GM21529 (cell line): Measurements from ENCODE around the gene EIF4E2.

Experiments used
- ATAC-seq: cut with Tn5 transposase; IDR thresholded peaks from one replicate; pipeline ENCODE4 v1.9.1; 2021; ENCODE audit not compliant: unreplicated experiment

The EIF4E2 gene, protein sequence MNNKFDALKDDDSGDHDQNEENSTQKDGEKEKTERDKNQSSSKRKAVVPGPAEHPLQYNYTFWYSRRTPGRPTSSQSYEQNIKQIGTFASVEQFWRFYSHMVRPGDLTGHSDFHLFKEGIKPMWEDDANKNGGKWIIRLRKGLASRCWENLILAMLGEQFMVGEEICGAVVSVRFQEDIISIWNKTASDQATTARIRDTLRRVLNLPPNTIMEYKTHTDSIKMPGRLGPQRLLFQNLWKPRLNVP

DNA sequence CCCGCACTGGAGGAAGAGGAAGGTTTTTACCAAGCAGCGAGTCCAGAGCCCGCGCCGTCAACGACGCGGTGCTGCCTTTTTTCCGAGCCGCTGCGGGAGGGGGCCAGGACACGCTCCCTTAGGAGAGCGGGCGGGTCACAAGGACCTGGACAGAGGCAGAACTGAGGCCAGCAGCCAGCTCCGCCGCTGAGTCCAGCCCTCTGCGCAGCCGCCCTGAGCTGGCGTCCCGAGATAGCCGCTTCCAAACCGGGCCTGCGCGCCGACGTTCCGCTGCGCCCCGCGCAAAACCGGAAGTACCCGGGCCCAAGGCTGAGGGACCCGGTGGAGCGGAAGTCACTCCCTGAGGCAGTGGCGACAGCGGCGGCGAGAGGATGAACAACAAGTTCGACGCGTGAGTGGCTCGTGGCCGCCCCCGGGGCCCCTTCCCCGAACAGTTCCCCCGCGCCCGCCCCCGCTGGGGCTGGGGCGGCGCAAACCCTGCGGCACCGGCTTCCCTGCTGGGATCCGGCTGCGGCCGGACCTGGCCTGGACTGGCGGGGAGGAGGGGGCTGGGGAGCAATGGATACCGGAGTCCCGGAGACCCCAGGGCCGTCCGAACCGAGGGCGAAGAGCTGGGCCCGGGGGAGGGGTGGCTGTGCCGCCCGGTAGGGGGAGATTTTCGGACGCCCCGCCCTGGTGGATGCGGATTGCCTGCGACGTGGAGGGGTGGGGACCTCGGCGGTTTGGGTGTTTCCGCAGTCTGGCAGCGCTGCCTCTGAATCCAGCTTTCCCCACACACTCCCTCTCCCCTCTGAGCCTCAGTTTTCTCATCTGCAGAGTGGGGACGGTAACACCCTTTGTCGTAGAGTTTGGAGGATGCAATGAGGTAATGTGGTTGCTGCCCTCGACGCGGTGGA, at the start of gene EIF4E2, which contains the start of gene TIGD1:
EIF4E2 (plus strand) TSS at position 336 of the 896 bp plus-strand sequence; CDS start at position 372, 36 bp downstream.
TIGD1 (minus strand) TSS at position 204 of the 896 bp plus-strand sequence. CDS start 675 bp downstream, outside the sequence.
- peak; percentile 95 for ATAC-seq

DNA sequence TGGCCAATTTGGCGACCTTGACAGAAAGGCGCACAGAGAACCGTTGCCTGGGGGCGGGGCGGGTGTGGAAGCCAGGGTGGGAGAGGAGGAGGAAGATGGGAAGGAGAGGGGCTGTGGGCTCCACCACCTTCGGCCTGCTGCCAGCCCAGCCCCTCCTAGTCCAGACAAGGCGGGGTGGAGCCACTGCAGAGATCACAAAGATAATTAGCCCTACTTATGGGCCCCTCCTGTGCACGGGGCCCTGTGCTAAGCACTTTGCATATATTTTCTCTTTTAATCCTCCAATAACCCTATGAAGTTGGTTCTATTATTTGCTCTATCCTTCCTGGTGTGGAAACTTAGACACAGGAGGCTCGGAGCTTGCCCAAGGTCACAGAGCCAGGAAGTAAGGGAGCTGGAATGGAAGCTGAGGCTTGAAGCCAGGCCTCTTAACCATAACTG, 49.1 kb upstream of the EIF4E2 start:
- no peak for ATAC-seq

- ATAC-seq: no peak
Measured at GRCh38 chr2:232501794-232502390, 48.6 kb upstream of the EIF4E2 start.

DNA sequence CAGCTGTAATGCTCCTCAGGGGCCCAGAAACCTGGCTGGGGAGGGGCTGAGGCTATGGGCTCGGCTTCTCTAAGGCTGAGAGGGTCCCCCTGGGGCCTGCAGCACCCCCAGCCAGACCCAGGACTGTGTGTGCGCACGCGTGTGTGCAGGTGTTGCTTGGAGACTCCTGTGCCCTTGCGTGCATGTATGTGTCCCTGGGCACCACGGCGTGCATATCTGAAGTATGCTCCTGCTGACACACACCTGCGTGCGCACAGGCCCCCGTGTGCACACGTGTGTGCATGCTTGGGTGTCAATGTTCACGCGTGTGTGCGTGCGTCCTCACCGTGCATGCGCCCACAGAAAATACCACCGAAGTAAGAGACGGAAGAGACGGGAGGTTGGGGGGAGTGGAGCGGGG, 48.0 kb upstream of the EIF4E2 start:
- no peak for ATAC-seq

- ATAC-seq: no peak
Measured at GRCh38 chr2:232502911-232503808, 47.3 kb upstream of the EIF4E2 start.

GRCh38 chr2:232503809-232504323, 46.6 kb upstream of the EIF4E2 start:
- no peak for ATAC-seq

DNA sequence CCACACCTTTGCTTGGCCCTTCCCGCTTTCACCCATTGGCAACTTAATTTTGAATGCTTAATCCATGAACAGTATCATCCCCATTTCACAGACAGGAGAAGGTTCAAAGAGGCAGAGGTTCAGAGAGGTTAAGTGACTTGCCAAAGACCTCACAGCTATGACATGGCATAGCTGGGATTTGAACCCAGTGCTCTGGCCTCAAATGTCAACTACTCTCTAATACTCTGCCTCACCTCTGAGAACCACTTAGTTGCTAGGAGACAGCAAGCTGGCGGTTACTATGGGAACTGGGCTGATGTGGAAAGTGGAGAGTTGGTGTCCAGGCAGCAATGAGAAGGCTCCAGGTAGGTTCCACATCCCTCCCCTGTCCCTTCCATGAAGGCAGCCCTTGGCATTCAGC, 46.1 kb upstream of the EIF4E2 start:
- ATAC-seq: no peak

DNA sequence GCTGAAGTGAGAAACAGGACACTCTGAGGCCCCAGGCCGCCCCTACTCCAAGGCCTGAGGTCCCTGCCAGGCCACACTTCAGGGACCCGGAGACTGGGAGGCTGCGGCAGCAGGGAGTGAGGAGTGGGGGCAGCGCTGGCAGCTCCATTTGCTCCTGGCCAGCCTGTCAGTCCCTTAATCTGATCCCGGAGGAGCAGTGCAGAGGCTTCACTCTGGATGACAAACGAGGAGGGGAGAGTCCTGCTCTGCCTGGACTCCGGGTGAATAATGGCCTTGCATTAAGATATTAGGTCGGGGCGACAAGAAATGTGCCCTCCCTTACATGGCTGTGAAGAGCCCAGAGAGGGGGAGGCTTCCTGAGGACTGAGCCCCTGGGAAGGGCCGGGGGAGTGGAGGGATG, 44.6 kb upstream of the EIF4E2 start:
- no peak for ATAC-seq

- no peak for ATAC-seq
Measured at GRCh38 chr2:232506709-232507108, 43.8 kb upstream of the EIF4E2 start.

- no peak for ATAC-seq
Measured at GRCh38 chr2:232508251-232508650, 42.2 kb upstream of the EIF4E2 start.

DNA sequence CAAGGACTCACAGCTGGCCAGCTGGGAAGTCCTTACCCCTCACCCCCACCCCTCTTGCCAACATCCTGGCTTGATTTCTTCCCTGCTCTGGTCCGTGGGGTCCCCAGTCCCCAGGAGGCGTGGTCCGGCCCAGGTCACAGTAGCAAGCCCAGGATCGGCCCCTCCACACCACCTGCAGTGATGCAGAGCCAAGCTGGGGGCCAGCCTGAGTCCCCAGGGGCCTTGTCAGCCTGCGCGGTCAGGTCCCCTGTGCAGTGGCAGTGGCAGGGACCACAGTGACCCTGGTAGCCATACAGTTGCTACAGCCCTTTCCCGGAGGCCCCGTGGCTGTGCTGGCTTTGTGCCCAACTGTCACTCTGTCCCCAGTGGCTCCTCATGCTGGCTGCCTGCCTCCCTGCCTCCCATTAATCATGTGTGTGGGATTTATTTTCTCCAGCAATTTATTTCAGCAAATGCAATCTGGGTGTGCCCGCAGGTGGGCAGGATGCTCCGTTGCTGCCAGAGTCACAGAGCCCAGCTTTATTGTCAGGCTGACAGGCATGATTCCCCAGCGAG, 39.1 kb upstream of the EIF4E2 start:
- ATAC-seq: no peak

- ATAC-seq: no peak
Measured at GRCh38 chr2:232512602-232513001, 37.9 kb upstream of the EIF4E2 start.

DNA sequence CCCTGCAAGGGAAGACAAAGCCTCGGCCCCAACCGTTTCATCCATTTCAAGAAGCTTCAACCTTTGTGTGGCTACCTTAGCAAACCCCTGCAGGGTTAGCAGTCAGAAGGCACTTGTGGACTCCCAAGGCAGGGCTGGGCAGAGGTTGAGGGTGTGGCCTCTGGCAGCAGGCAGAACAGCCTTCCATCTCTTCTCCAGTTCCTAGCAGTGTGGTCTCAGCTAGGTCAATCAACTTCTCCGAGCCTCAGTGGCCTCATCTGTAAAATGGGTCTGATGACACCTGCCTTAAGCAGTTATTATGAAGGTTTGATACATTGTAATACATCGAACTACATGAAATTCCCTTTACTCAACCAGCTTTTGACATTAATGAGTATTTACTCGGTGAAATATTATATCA, 37.1 kb upstream of the EIF4E2 start:
- ATAC-seq: no peak

- ATAC-seq: no peak
Measured at GRCh38 chr2:232515639-232516038, 34.9 kb upstream of the EIF4E2 start.

DNA sequence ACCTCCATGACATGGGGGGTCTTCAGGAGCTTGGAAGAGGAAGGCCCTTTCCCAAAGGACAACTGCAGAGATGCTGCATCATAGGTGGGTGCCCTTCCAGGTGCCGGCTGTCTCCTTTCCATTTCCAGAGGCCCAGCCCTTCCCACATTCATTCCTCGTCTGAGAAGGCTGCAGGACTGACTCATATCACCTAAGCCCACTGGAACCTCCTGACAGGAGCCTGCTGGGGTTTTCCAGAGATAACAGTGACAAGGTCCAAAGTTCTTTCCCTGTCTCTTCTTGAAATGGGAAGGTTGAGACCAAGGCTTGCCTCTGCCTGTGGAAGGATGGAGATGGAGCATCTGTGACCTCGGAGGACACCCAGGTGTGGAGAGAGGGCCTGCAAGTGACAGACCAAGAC, 33.9 kb upstream of the EIF4E2 start:
- ATAC-seq: no peak

GRCh38 chr2:232518844-232519243, 31.6 kb upstream of the EIF4E2 start:
- ATAC-seq: no peak

GRCh38 chr2:232519581-232520438, 30.7 kb upstream of the EIF4E2 start, which contains the start of gene PRSS56:
Gene PRSS56 (plus strand): TSS chr2:232520388. CDS start chr2:232520599, 211 bp downstream.
- no peak for ATAC-seq

GRCh38 chr2:232520489-232520888, 30.0 kb upstream of the EIF4E2 start:
- no peak for ATAC-seq

DNA sequence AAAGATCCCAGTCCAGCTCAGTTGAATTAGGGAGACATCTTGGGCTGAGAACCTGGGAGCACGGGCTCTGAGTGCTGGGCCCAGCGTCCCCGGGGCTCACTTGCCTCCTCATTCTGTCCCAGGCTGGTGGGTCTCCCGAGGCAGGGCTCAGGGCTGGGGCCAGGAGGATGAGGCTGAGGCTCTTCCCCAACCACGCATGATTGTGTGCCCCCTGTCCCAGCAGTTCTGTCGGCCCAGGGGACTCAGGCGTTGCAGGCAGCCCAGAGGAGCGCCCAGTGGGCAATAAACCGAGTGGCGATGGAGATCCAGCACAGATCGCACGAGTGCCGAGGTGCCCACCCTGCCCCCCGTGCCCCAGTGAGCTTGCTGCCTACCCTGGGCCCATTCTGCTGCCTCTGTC, 29.4 kb upstream of the EIF4E2 start:
- ATAC-seq: no peak
